Heart right ventricle (tissue), 16 donors: ENCODE measurements around the gene HSPB6. TPM values are rescaled to one million over a fixed set of nuclear protein-coding genes. Genes with fewer than 3 reads are reported as not detected.

Source experiments
- ATAC-seq, 8 donors: fragments of 200-7000 bp; cut with Tn5 transposase; one replicate each; pipeline ENCODE4 v1.9.1; 2020; ENCODE audit warnings: mild to moderate bottlenecking in 8 of 8, moderate library complexity in 8 of 8, moderate number of reproducible peaks in 1 of 8
- DNase-seq, 2 donors: peaks; one replicate each; pipeline ENCODE4 v3.0.0-alpha.2; 2020
- H3K27ac ChIP-seq, 10 donors: fragments of 200-600 bp; sonication (generic) in 2 of 10; one replicate each; pipeline versions ENCODE4 v1.5.0 to v1.8.0; 2020 to 2022; ENCODE audit warnings: mild to moderate bottlenecking in 3 of 10
- H3K27me3 ChIP-seq, 7 donors: fragments of 200-600 bp; one replicate each; pipeline ENCODE4 v1.8.0; 2021 to 2022; ENCODE audit warnings: mild to moderate bottlenecking in 2 of 7
- H3K36me3 ChIP-seq, 9 donors: fragments of 200-600 bp; sonication (generic) in 1 of 9; one replicate each; pipeline versions ENCODE4 v1.5.0 to v1.8.0; 2020 to 2022; ENCODE audit warnings: mild to moderate bottlenecking in 2 of 9
- H3K4me1 ChIP-seq, 9 donors: fragments of 200-600 bp; sonication (generic) in 1 of 9; one replicate each; pipeline versions ENCODE4 v1.5.0 to v1.8.0; 2020 to 2022; ENCODE audit warnings: mild to moderate bottlenecking in 4 of 9
- H3K4me3 ChIP-seq, 10 donors: fragments of 200-600 bp; sonication (generic) in 2 of 10; one replicate each; pipeline versions ENCODE4 v1.5.0 to v1.8.0; 2020 to 2022; ENCODE audit warnings: mild to moderate bottlenecking in 7 of 10, moderate library complexity in 2 of 10
- H3K9me3 ChIP-seq, 11 donors: fragments of 200-600 bp in 10 of 11; sonication (generic) in 2 of 11; one replicate each; pipeline versions ENCODE4 v1.5.0 to v1.8.0; 2013 to 2022; ENCODE audit warnings: mild to moderate bottlenecking in 2 of 11, control low read depth in 1 of 11, moderate library complexity in 1 of 11
- CTCF ChIP-seq, 9 donors: fragments of 200-600 bp; sonication (generic) in 2 of 9; IDR thresholded peaks; one replicate each; pipeline versions ENCODE4 v1.5.0 to v1.8.0; 2021 to 2022; ENCODE audit warnings: antibody characterized with exemption in 9 of 9, mild to moderate bottlenecking in 5 of 9, moderate library complexity in 1 of 9
- WGBS, 2 donors: extraction: QIAGEN DNeasy Blood & Tissue Kit; methylation state at CpG; one replicate each; pipeline ENCODE4 v1.1.7; 2013; ENCODE audit warnings: inconsistent platforms in 1 of 2; 5-methylcytosine and 5-hydroxymethylcytosine counted together
- intact Hi-C, 10 donors: fragments of 100-400 bp; cut with DNase I; formaldehyde crosslinking; loops; one replicate each; pipeline versions ENCODE4 v1.11.1 to v1.14.2; 2022
- polyA plus RNA-seq, 2 donors: library from polyadenylated mRNA; stranded (reverse); fragments of 200-250 nt; gene quantifications; one replicate each; pipeline ENCODE4 v1.2.3, GENCODE V29; 2013
- total RNA-seq, 10 donors: library from RNA; stranded (reverse); fragmentation: NEBNext Ultra II Directional in 3 of 10; extraction: Animal tissue kit (Norgen Biotek cat#: 25700) in 3 of 10; gene quantifications; one replicate each; pipeline versions ENCODE4 v1.2.1 to v1.2.4, GENCODE V29; 2021 to 2023
- donor health status: Arrhythmogenic right ventricular cardiomyopathy.
- donor health status: ischemic (EF 13 %, LVEDD 7.1; RV severe dilation, severe dysfunction).
- donor health status: healthy with polysubstance abuse.
- donor health status: DM: no; HTN: yes; CAD: no.
- donor health status: DM: no; HTN: no; CAD: no.
- donor health status: ischemic (EF 25% LVEDD 6.9; RV normal size, moderate dysfunction).
- donor health status: ischemic (EF 25% LVEDD 5.7; RV mildly dilated, moderate dysfunction).
- donor health status: healthy.
- donor health status: DM: yes; HTN: yes; CAD: no.
- donor health status: Ischemic cardiomyopathy.
- donor health status: ischemic (EF 35%, LVEDD 5.7; RV mildly dilated, moderate dysfunction).
- donor health status: nonischemic (EF 11% LVEDD 7.7; RV severe dilation, severe dysfunction).
- donor health status: DM: yes; HTN: yes; CAD: no.
- donor health status: PGD.
- donor health status: ischemic (EF 29% LVEDD 5.4; RV normal size, mild dysfunction).
- donor health status: nonischemic (EF 23%, LVEDD 6.1; RV moderate dilation, normal function).

HSPB6 gene
- total and polyA plus RNA-seq, 12 donors: 387 to 1,269 (median 981) TPM

DNA sequence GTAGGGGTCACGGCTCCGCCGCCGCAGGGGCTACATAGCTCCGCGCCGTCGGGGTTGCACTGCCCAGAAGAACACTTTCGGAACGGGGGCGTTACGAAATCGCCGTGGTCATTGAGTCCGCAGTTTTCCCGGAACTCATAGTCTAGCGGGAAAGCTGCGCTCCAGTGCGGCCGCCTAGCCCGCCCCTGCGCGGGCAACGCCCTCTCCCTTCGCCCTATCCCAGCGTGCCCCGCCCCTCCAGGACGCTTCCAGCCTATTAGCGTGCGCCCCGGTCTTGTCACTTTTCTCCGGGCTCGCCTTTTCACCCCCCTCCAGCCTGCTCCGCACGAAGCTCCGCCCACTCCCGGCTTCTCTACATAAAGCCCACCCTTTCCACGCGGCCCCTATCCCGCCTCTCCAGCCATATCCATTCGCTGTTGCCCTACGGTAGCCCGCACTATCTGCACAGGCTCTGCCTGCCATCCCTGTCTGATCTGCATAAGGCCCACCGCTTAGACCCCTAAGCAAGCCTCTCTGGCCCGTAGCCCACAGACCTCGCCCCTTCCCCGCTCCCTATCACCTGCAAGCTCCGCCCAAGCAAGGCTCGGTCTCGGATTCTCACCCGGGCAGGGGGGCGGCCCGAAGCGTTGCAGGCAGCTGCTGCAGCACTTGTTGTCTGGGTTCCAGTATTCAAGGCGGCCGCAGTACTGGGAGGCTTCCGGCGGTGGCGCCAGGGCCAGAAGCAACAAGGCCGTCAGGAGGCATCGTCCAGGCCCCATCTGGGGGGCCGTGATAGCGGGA, 16.2 kb downstream of the HSPB6 start:
- H3K27me3 ChIP-seq: no peaks in the 10 kb centered on the region

DNA sequence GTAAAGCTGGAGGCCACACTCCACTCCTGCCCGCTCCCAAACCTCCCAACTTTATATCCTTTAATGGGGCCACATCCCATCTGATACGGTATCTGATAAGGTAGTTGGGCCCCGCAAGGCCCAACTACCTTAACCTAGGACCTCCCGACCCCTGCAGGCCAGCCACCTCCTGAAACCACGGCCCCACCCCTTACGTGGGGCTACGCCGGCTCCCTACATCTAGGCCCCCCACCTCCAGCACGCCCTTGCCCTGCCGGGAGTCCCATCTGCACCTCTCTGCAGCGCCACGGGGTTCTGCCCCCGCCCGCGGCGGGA, 16.8 kb downstream of the HSPB6 start:
- no peaks in the 10 kb centered on the region for H3K27me3 ChIP-seq
- ATAC-seq (peak in 1 of 8 donors; percentile 5), DNase-seq (no peak)
- TF ChIP-seq CTCF (IDR thresholded peaks at IDR 0.05): no peak
- peaks cover 0 to 57% (median 15%) of the 10 kb centered on the region in 9 donors for H3K36me3 ChIP-seq
- 2 to 3% methylated on average over 16 of the region's 16 CpGs for WGBS, 2 donors
- peaks cover 0 to 49% (median 28%) of the 10 kb centered on the region in 9 donors for H3K4me1 ChIP-seq
- intact Hi-C loops: loop anchor here in 3 of 10 donors (5.0 to 10.0 kb wide), 2 partner anchors 192 to 195 kb away; partner anchors contain the start of gene LRFN3 (in 2 of the 3)
- H3K27ac ChIP-seq: peak overlapping the region in 9 of 10 donors; percentile 63 to 95 (median 81)
- H3K9me3 ChIP-seq: no peaks in the 10 kb centered on the region
- peak overlapping the region; percentile 51 to 81 (median 68) for H3K4me3 ChIP-seq

More for the DNA sequence above, 16.2 kb downstream of the HSPB6 start:
- TF ChIP-seq CTCF (IDR thresholded peaks at IDR 0.05): peak in 2 of 9 donors; percentile 21 to 22
- 0 to 1% methylated on average over 63 of the region's 63 CpGs for WGBS, 2 donors
- ATAC-seq: peak; percentile 84 to 88 (median 86)
- H3K4me3 ChIP-seq: peak overlapping the region; percentile 51 to 81 (median 68)
- peaks cover 0 to 52% (median 15%) of the 10 kb centered on the region in 9 donors for H3K36me3 ChIP-seq
- no peaks in the 10 kb centered on the region for H3K9me3 ChIP-seq
- DNase-seq: peak; percentile 98
- peak overlapping the region; percentile 38 to 95 (median 77) for H3K27ac ChIP-seq
- intact Hi-C loops: loop anchor here in 3 of 10 donors (5.0 to 10.0 kb wide), 2 partner anchors 192 to 194 kb away; partner anchors contain the start of gene LRFN3 (in 2 of the 3)
- peaks cover 0 to 49% (median 28%) of the 10 kb centered on the region in 9 donors for H3K4me1 ChIP-seq

DNA sequence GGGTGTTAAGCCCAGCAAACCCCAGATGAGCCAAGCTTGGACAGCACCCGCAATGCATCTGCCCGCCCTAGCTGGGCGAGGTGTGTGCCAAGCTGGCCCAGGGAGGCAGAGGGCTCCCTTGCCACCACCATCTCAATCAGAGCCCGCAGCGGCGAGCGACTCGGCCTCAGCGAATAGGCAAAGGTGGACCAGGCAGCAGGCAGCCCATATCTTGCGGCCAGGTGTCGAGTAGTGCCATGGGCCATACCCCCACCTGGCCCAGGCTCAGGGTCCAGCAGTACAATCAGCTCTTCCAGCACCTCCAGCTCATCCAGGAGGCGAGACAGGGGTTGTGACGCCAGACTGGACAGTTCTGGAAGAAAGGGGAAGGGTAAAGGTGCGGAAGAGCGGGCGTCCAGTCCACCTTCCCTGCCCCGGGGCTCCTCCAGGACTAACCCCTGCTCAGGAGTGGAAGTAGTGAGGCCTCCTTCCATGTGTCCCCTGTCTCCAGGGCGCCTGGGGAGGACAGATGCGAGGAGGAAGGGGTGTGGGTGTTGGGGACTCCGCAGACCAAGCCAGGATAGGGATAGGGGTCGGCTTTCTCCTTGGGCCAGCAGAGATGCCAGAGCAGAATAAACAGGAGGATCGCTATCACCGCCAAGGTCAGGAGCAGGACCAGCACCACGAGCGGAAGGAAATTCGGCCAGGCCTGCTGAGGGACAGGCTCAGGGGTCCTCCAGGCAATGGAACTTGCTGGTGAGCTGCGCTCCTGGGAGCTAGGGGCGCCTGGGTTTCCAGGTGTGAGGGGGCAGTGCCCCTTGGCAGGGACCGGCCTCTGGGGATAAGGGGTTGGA, 17.3 kb downstream of the HSPB6 start:
- peak overlapping the region in 9 of 10 donors; percentile 51 to 81 (median 69) for H3K4me3 ChIP-seq
- no peaks in the 10 kb centered on the region for H3K9me3 ChIP-seq
- ATAC-seq: no peak
- WGBS, 2 donors: 73% methylated on average over 29 of the region's 29 CpGs
- no peaks in the 10 kb centered on the region for H3K27me3 ChIP-seq
- H3K4me1 ChIP-seq: peaks cover 0 to 48% (median 26%) of the 10 kb centered on the region in 9 donors
- intact Hi-C loops: loop anchor here in 3 of 10 donors (5.0 to 10.0 kb wide), 2 partner anchors 193 to 195 kb away; partner anchors contain the start of gene LRFN3 (in 2 of the 3)
- peaks cover 0 to 63% (median 15%) of the 10 kb centered on the region in 9 donors for H3K36me3 ChIP-seq
- peak overlapping the region in 8 of 10 donors; percentile 66 to 95 (median 83) for H3K27ac ChIP-seq
- DNase-seq: no peak
- TF ChIP-seq CTCF (IDR thresholded peaks at IDR 0.05): no peak

- WGBS, 2 donors: 83 to 88% methylated on average over 2 of the region's 2 CpGs
- Histone ChIP-seq H3K9me3 (no peaks in the 10 kb centered on the region), H3K4me3 (no peak overlapping the region), H3K36me3 (peaks cover 0 to 65% (median 17%) of the 10 kb centered on the region in 9 donors), H3K4me1 (peaks cover 0 to 42% (median 20%) of the 10 kb centered on the region in 9 donors), H3K27ac (peak overlapping the region in 2 of 10 donors; percentile 15 to 95), H3K27me3 (no peaks in the 10 kb centered on the region)
- no peak for TF ChIP-seq CTCF (IDR thresholded peaks at IDR 0.05)
- intact Hi-C loops: no loop called here
- DNase-seq (no peak), ATAC-seq (no peak)
These were observed 18.0 kb downstream of the HSPB6 start for GRCh38 chr19:35738887-35739229.
